HG03342 (cell line): ENCODE data around the gene POLD2.
A peak's percentile ranks its signal among the peaks of the same experiment; 100 is the strongest.

Experiments
- ATAC-seq: cut with Tn5 transposase; IDR thresholded peaks from one replicate; pipeline ENCODE4 v1.9.1; 2021; ENCODE audit warnings: mild to moderate bottlenecking, moderate library complexity; ENCODE audit not compliant: unreplicated experiment

POLD2 gene

DNA sequence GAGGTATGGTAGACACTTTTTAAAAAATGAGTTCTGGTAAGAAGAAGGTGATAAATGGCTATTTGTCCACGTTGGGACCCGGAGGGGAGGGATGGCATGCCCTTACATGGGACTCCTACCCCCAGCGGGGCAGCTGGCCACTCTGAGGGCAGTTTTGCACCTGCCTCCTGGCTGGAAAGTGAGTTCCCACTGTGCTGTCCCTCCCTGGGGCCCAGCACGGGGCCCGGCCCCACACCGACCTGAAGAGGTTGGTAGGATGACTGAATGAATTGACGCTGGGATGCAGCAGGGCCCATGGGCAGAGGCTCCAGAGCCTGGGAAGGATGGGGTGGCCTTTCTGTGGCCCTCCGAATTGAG is 19.8 kb downstream of the POLD2 start:
- ATAC-seq: no peak

DNA sequence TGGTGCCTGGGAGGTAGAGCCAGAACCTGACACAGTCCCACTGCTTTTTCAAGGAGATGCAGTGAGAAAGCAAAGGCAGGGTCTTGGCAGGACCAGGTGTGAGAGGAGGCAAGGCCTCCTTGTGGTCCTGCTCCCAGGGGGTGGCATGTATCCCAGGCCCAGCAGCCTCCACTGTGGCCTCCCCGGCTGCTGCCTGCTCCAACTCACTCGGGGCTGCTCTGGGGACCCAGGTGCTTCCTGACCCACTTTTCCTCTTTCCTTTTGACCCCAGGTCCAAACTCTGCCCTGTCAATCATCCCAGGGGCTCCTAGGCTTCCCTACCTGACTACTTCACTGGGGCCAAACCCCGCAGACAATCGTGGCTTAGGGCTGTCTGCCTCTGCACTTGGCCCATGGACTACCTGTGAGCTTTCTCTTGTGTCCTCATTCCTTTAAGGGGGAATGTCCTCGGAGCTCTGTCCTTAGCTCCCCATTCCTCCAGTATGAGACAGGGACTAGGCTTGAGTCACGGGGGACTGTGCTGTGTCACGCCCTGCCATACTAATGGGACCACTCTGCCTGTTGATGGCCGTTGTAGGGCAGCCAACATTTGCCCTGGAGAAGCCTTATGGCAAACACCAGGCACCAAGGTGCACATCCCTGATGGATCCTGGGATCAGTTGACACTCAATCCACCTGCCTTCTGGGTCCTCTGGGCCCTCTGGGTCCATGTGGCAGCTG is 20.3 kb downstream of the POLD2 start:
- no peak for ATAC-seq

DNA sequence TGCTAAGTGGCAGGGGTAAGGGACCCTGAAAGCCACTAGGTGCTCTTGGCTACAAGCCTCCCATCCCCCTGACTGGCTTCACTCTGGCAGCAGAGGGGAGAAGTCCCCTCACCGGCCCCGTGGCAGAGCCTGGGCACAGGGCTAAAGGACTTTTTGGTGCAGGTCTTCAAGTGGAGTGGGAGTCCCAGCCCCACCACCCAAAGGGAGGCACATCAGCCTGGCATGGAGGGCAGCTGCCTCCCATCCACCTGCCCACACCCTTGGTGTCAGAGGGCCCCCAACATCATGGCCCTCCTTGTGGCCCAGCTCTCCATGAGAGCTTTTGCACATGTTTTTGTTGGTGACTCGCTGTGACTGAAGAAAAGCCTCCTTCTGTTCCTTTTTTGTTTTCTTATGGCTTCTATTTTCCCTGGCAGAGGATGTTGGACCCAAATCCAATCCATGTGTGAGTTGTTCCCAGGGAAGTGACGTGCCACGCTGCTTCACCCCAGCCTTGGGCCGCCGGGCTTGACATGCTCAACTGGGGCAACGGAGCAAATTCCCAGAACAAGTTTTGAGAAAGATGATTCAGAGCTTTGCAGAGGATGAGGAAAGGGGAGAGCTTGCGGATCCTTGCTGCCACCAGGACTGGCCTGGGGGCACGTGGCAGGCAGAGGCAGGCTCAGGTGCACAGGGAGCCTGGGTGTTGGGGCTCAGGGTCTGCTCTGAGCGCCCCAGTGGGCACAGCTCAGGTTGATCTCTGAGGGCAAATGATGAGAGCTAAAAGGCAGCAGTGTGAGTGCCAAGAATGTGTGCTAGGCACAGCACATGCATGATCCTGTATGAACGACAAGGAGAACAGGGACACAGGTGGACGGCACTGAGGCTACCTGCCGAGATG is 21.1 kb downstream of the POLD2 start:
- no peak for ATAC-seq

DNA sequence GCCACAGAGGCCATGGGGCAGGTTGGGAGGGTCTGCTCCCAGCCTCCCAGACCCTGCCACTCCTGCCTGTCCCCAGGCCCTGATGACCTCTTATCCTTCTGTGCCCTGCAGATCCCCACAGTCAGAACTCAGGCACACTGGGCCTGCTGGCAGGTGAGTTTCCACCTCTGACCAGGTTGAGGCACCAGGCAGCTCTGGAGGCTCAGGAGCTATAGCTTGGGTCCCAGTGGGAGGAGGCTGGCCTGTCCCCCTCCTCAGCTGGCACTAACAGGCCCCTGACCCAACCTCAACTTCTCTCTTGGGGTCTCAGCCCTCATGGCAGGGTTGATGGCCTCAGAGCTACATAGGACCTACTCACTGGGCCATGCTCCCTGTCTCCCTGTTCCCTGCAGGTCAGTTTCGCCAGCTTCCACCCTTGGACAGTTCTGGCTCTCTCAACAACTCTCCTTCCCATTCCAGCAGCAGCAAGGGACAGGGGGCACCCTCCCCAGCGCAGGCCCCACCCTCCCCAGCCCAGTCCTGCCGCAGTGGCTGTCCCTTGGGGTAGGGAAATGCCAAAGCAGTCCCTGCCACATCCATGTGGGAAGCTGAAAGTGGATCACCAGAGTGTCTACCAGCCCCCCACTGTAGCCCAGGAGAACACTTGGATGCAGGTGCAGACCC is 21.9 kb downstream of the POLD2 start:
- no peak for ATAC-seq

DNA sequence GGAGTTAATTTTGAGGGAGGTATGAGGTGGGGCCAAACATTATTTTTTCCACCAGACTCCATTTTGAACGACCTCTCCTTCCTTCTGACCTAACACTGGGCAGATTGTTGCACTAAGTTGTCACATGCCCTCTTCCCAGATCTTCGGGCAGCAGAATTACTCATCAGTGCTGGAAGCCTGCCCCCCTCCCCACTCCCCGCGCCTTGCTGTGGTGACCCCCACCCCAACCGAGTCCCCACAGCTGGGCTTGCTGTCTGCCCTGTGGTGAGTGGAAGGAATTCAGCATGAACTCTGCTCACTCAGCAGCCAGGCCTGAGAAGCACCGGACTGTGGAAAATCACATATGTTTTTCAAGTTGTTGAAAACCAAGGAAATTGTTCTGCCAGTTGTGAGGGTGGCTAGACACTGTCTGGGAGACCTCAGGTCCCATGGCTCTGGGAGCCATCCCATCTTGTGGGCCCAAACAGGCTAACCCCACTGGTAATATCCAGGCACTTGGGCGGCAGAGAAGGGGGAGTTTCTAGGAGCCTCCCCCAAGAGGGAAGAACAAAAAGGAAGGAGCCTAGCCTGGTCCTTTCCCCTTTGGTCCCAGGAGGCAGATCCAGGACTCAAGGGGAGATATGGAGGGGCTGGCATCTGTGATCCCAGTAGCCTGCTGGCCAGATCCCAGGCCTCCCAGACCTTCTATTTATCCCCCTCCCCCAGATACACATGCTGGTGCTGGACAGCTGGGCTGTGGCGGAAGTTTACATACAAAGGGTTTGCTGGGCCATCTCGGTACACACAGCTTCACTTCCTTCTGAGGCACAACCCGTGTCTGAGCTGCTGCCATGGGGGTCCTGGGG is 22.7 kb downstream of the POLD2 start:
- no peak for ATAC-seq

DNA sequence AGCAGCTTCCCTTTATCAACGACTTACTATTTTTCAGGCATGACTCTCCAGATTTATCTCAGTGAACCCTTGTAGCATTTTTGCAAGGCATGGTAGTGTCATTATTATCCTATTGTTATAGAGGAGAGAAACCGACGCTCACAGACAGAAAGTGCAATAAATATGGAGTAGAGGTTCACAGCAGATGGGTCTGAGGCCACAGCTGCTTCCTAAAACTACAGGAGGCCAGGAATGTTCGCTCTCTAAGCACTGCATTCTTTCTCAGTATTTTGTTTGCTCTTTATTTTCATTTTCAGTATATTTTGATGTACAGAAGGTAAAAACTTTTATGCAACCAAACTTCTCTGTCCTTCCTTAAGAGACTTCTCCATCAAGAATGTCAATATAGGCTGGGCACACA is 23.7 kb downstream of the POLD2 start:
- ATAC-seq: no peak

DNA sequence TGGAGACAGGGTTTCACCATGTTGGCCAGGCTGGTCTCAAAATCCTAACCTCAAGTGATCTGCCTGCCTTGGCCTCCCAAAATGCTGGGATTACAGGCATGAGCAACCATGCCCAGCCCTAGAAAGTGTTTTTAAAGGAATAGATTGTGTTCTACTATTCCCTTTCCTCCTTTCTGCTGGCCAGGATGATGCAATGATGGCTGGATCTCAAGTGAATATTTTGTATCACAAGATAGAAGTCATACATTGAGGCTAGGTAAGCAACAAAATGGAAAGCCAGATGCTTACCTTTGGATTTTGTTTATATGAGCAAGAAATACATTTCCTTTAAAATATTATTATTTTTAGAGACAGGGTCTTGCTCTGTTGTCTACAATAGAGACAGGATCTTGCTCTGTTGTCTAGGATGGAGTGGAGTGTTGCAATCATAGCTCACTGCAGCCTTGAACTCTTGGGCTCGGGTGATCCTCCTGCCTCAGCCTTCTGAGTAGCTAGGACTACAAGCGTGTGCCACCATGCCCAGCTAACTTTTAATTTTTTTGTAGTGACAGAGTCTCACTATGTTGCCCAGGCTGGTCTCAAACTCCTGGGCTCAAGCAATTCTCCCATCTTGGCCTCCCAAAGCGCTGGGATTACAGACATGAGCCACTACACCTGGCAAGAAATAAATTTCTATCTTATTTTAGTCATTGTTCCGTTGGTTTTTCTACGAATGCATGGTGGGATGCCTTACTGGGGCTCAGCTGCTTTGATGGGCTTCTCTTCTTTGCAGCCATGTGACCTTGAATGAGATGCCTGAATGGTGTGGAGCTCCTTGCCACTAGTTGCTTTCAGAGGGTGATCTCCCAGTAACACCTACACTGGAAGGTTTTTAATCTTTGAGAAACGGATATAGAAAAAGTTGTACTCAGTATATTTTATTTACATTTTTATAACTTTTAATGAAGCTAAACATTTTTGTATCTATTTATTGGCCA is 25.0 kb downstream of the POLD2 start:
- ATAC-seq: no peak

DNA sequence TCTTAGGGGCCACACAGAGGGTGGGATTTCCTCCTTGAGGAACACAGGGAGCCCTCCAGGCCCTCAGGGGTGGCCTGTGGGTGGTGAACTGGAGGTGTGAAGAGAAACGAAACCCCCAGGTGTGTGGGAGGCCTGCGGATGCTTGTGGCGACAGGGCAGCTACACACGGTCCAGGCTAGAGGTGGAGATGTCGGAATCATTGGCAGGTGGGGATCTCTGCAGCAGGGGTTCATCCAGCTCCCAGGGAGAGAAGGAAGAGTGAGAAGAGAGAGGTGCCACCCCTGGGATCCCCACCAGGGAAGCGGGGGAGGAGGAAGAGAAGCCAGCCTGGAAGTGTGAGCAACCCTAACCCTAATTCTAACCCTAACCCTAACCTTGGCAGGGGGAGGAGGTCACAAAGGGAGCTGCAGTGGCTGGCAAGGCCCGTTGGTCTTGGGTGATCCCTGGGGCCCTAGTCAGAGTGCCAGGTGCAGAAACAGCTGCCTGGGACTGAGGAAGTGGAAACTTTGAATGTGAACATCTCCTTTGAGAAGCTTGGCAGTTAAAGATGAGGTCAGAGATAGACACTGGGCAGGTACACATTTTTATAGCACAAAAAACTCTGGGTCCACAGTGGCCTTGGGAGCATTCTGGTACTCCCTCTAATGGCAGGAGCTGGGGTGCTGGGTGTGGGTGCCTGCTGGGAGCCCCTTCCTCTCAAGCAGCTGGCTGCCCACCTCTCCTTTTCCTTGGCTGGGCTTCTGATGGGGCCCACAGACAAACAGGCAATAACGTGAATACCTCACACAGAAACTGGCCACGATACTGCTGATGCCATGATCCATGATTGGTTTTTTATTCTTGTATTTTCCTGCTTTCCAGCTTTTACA is 26.1 kb downstream of the POLD2 start:
- peak; percentile 74 for ATAC-seq

DNA sequence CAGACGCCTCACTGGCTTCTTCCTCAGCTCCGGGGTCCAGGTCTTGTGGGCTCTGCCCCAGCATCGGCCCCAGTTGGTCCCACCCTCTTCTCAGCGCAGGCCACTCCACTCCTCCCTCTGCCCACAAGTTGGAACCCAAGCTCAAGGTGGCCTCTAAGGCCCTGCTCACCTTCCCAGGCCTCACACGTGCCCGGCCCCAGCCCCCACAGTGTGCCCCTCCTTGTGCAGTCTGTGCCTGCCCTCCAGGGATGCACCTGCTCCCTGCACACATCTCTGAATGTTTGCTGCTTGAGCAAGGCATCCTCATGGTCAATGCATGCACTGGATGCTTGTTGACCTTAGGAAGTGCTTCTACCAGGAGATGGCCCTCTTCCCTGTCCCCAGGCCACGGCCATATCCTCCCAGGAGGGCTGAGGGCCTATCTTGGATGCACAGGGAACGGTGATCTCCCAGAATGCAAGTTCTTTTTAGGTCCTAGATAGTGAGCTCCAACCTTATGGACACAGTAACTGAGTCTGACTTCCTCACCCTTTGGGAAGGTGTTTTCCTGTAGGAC is 26.9 kb downstream of the POLD2 start:
- no peak for ATAC-seq

DNA sequence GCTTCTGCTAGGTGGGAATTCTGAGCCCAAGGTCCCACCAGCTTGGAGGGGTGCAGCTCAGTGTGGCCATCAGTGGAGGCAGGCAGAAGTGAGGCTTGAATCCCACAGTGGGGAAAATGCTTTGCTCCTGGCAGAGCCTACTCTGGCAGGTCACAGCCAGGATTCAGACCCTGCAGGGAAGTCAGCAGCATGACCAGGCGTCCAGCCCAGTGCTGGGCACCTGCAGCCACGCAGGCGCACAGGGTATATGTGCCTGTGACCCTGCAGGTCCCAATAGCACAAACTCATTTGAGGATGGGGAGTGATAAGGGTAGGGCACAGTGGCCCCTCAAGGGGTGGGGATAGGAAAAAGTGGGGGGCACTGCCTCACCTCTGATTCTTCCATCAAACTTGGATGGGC is 27.6 kb downstream of the POLD2 start:
- ATAC-seq: no peak

DNA sequence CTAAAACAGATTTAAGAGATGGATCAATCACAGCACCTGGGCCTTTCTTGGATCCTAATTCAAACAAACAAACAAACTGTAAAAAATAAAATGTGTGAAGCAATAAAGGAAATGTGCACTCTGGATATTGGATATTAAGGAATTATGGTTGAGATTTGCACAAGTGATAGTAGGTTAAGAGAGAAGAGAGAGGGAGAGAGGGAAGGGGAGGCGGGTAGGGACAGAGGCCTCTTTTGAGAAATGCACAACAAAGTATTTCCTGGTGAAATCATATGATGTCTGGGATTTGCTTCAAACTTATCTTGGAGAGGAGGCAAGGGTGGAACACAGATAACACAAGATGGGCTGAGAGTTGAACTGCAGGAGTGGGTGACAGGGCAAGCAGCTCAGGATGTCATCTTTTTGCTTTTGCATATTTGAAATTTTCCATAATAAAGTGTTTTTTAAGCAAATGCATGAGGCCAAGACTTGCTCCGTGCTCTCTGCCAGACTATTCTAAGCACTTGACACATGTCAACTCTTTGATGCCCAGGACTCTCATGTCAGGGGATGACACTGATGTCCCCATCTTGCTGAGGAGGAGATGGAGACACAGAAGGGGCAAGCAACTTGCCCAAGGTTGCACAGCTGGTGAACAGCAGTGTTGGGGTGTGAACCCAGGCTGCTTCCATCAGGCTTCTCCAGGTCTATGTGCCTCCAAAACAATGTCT is 28.3 kb downstream of the POLD2 start:
- no peak for ATAC-seq

DNA sequence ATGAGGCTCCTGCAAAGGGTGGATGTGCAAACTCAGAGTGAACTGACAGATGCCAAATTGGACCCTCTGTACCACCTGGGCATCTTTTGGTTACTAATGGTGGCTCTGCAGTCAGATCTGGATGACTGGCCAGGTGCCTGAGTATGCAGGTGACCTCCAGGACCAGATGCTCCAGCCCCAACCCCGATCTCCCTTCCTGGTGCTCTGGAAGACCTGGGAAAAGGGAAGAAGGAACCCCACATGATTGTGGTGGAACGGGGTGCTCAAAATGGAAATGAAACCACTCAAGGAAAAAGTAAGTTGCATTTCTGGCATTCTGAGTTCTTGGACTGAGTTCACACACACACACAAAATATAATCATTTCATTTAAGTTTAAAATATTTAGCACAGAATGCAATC is 29.0 kb downstream of the POLD2 start:
- ATAC-seq: no peak

DNA sequence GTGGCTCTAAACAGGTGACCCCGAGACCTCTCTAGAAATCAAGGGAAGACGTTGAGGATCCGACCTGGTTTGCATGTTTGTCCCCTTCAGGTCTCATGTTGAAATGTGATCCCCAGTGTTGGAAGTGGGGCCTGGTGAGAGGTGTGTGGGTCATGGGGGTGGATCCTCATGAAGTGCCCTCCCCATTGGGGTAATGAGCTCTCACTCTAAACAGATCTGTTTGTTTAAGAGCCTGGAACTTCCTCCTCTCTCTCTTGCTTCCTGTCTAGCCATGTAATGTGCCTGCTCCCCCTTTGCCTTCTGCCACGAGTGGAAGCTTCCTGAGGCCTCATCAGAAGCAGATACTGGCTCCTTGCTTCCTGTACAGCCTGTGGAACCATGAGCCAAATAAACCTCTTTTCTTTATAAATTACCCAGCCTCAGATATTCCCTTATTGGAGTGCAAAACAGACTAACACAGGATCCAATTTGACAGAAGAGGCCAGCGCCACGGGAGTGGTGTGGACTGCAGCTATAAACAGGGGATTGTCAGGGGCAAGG is 30.2 kb downstream of the POLD2 start:
- ATAC-seq: no peak

DNA sequence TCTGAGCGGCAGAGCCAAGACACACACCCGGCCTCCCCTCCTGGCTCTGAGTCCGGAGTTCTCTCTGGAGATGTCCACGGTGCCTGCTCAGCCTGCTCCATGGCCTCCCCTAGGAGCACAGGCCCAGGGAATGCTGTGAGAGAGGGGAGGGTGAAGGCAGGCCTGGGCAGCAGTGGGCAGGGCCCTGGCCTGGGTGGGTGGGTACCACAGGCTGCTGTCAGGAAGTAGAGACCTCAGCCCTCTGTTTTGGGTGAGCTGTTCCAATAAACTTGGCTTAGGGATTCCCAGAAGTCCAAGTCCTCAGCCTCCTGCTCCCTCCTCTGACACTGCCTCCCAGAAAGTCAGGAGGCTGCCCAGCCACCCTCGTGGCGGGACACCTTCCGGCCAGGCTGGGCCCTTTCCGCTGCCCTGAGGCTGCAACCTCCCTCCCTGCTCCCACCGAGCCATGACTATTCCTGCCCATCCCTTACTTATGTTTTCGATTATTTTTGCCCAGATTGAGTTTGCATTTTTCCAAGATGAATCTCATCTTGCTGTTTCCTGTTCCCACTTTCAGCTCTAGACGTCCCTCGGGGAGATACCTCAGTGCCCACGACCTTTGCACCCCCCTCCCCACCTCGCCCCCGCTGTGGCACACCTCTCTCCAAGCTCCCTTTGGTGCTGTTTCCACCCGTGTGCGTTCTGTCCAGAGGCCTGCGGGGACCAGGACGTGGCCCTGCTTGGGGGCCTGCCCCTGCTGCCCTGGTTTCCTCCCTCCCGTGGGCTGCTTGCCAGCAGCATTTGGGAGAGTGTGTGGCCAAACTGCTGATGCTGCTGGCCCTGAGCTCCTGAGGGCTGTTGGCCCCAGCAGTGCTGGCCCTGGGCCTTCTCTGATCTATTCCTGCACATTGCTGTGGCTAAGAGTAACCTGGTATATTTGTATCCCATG is 35.2 kb downstream of the POLD2 start:
- no peak for ATAC-seq

DNA sequence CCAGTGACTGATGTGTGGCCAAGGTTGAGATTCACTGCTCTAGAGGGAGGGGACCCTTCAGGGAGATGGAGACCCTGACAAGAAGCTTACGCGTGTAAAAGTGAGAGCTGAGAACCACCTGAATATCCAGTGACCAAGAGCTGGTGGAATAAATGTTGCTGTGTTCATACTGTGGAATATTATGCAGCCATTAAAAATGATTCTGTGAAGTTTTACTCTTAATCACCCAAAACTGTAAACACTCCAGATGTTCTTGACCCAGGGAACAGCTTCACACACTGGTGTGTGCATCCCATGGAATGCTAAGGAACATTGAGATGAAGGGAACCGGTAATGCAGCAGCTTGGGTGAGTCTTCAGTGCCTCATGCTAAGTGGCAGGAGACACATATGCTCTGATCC is 36.7 kb downstream of the POLD2 start:
- ATAC-seq: no peak

DNA sequence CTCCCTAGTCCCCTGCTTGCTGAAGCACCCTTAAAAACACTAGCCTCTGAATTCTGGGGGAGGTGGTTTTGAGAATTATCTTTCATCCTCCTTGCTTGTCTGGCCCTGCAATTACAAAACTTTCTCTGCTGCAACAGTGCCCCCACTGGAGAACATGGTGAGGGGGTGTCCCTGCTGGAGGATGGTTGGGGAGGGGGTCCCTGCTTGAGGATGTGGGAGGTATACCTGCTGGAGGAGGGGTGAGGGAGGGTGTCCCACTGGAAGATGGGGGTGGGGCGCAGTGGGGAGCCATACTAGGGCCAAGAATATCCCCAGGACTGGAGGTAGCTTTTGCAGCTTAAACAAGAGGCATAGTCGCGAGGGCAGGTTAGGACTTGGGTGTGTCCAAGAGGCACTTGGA is 37.8 kb downstream of the POLD2 start:
- no peak for ATAC-seq

DNA sequence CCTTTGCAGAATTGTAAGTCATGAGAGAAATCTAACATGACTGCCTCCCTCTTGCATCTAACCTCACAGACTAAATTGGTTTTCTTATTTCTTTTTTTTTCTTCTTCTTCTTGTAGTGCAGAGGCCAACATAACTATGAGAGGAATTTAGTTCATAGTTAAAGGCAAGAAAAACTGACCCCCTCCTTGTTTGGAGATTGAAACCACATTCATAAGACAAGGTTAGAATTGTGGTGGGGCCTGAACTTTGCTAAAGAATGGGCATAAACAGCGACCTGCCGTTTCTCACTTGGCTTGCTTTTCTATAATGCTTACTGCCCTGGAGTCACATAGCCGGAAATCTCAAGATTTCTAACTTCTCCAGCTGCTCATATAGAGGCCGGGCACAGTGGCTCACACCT is 38.6 kb downstream of the POLD2 start:
- no peak for ATAC-seq
